HepG2 (cell line): ENCODE measurements around the gene CDIP1. TPM values are rescaled to one million over a fixed set of nuclear protein-coding genes. Genes with fewer than 3 reads are reported as not detected.

Experiments used
- ATAC-seq: fragments of 200-7000 bp; cut with Tn5 transposase; 3 replicates; pipeline ENCODE4 v1.9.1; 2020; ENCODE audit warnings: mild to moderate bottlenecking, moderate library complexity
- BruUV-seq: library from RNA; stranded (reverse); fragments of 400-500 nt; replicated peaks from 2 replicates; lab custom pipeline; 2021; lab: Mats Ljungman, UMichigan
- CTCF ChIA-PET: fragments of 300-600 bp; formaldehyde crosslinking; extraction: SDS; loops from one replicate; lab custom pipeline; 2021; ENCODE audit warnings: low total read pairs, inconsistent platforms, low intra/inter-chr PET ratio; lab: Yijun Ruan, JAX
- POLR2A ChIA-PET: fragments of 350-600 bp; sonication (Branson Sonifier 250); formaldehyde crosslinking; loops from one replicate; lab custom pipeline; 2020; ENCODE audit warnings: antibody characterized with exemption, inconsistent platforms; lab: Yijun Ruan, JAX
- DNase-seq: peaks from one replicate; pipeline ENCODE4 v3.0.0-alpha.2; 2015; ENCODE audit warnings: low spot score
- FAIRE-seq: peaks from 3 replicates; lab custom pipeline; 2011; peaks lifted over from hg19 to GRCh38; lab: Jason Lieb, UNC
- H2AFZ ChIP-seq: one replicate; pipeline ENCODE4 v1.6.1; 2011; ENCODE audit warnings: low read length, inconsistent platforms
- H3K27ac ChIP-seq: fragments of 300-600 bp; 3 replicates; pipeline ENCODE4 v1.8.0; 2011; ENCODE audit warnings: mixed run types, mild to moderate bottlenecking, mixed read lengths, low read length, inconsistent platforms; ENCODE audit not compliant: insufficient read depth; ENCODE audit errors: extremely low read length
- H3K27me3 ChIP-seq, 2 experiments: fragments of 200-600 bp in 1 of 2; 2 replicates in 1 of 2; 3 replicates in 1 of 2; pipeline versions ENCODE4 v1.6.0 to v1.8.0; 2011; ENCODE audit warnings: low read length in 2 of 2, mild to moderate bottlenecking in 2 of 2, moderate library complexity in 2 of 2, inconsistent platforms in 1 of 2; ENCODE audit not compliant: insufficient read depth in 2 of 2, control insufficient read depth in 1 of 2
- H3K36me3 ChIP-seq, 2 experiments: fragments of 200-600 bp in 1 of 2; replicated peaks in 1 of 2; 2 replicates in 1 of 2; 3 replicates in 1 of 2; pipeline versions ENCODE4 v1.5.1 to v1.8.0; 2011; ENCODE audit warnings: low read length in 2 of 2, inconsistent platforms in 1 of 2; ENCODE audit not compliant: insufficient read depth in 2 of 2, control insufficient read depth in 1 of 2
- H3K4me1 ChIP-seq: 2 replicates; pipeline ENCODE4 v1.5.1; 2012; ENCODE audit warnings: low read length, inconsistent platforms; ENCODE audit not compliant: insufficient read depth
- H3K4me2 ChIP-seq: 2 replicates; pipeline ENCODE4 v1.6.0; 2011; ENCODE audit warnings: low read depth, low read length, inconsistent platforms
- H3K4me3 ChIP-seq, 3 experiments: fragments of 200-600 bp in 1 of 3; sonication (generic), shearing (Covaris generic) in 1 of 3; replicated peaks in 1 of 3; 2 replicates each; pipeline ENCODE4 v1.5.1; 2011 to 2016; ENCODE audit warnings: low read length in 3 of 3, inconsistent platforms in 2 of 3, low read depth in 2 of 3, mild to moderate bottlenecking in 2 of 3, control low read depth in 1 of 3, mixed read lengths in 1 of 3; ENCODE audit not compliant: insufficient read depth in 1 of 3
- H3K79me2 ChIP-seq: one replicate; pipeline ENCODE4 v1.6.1; 2011; ENCODE audit warnings: low read length, inconsistent platforms; ENCODE audit not compliant: insufficient read depth
- H3K9ac ChIP-seq: 2 replicates; pipeline ENCODE4 v1.6.0; 2011; ENCODE audit warnings: mild to moderate bottlenecking, low read depth, low read length, inconsistent platforms; ENCODE audit not compliant: insufficient read depth
- H3K9me3 ChIP-seq: 2 replicates; pipeline ENCODE4 v1.5.1; 2012; ENCODE audit warnings: mild to moderate bottlenecking, low read length
- H4K20me1 ChIP-seq: 2 replicates; pipeline ENCODE4 v1.6.0; 2011; ENCODE audit warnings: inconsistent platforms, mild to moderate bottlenecking, low read length, moderate library complexity; ENCODE audit not compliant: insufficient read depth
- CC2D1A ChIP-seq: sonication (generic); formaldehyde crosslinking; IDR thresholded peaks from 2 replicates; pipeline ENCODE4 v1.8.1; 2023; ENCODE audit warnings: mild to moderate bottlenecking, missing genetic modification reagents
- FOXP1 ChIP-seq, 2 experiments: fragments of 450-650 bp in 1 of 2; IDR thresholded peaks; 2 replicates each; pipeline ENCODE4 v1.6.1; 2017 to 2018; ENCODE audit warnings: antibody characterized with exemption in 1 of 2
- RARA ChIP-seq: IDR thresholded peaks from 2 replicates; pipeline ENCODE4 v1.6.1; 2016; ENCODE audit warnings: missing genetic modification reagents, missing compliant biosample characterization
- ZNF121 ChIP-seq: sonication (generic); formaldehyde crosslinking; IDR thresholded peaks from 2 replicates; pipeline ENCODE4 v1.5.0; 2020; ENCODE audit warnings: mild to moderate bottlenecking, missing genetic modification reagents
- ZNF883 ChIP-seq: sonication (generic); formaldehyde crosslinking; IDR thresholded peaks from 2 replicates; pipeline ENCODE4 v1.5.1; 2020; ENCODE audit warnings: mild to moderate bottlenecking, missing genetic modification reagents; ENCODE audit errors: not compliant biosample characterization
- WGBS: methylation state at CpG from one replicate; pipeline ENCODE4 v1.1.6; 2017; ENCODE audit warnings: low lambda C conversion rate; 5-methylcytosine and 5-hydroxymethylcytosine counted together
- in situ Hi-C: cut with HindIII; loops from 2 replicates; pipeline ENCODE4 v1.10.0; 2017; ENCODE audit warnings: low pct_unique_long_range_greater_than_20kb; ENCODE audit not compliant: extremely low pct_ligation_motif_present
- intact Hi-C: fragments of 100-400 bp; cut with micrococcal nuclease; formaldehyde crosslinking; loops from one replicate; pipeline ENCODE4 v1.10.0; 2022; ENCODE audit not compliant: unreplicated experiment
- polyA plus RNA-seq, 8 experiments: library from polyadenylated mRNA; depleted of rRNA in 3 of 8; stranded (reverse) in 7 of 8; unstranded in 1 of 8; fragments of >200 nt; fragmentation: Illumina TruSeq in 4 of 8; extraction: Trizol in 4 of 8; gene quantifications; 2 replicates each; pipeline versions ENCODE4 v1.2.1 to v1.2.3, GENCODE V29; 2011 to 2016; ENCODE audit warnings: low read depth in 4 of 8, missing spikeins in 1 of 8, mixed read lengths in 1 of 8; ENCODE audit not compliant: insufficient read depth in 1 of 8
- total RNA-seq, 5 experiments: library from RNA; depleted of rRNA; stranded (reverse); fragments of >200 nt; fragmentation: Illumina TruSeq; extraction: Trizol; gene quantifications; 2 replicates each; pipeline ENCODE4 v1.2.3, GENCODE V29; 2016; ENCODE audit warnings: low read depth in 1 of 5
- TF ChIP-seq, protein P1 (sequence below): sonication (generic); formaldehyde crosslinking; IDR thresholded peaks from 2 replicates; pipeline ENCODE4 v1.5.0; 2020; ENCODE audit warnings: missing genetic modification reagents
- TF ChIP-seq, protein P2 (sequence below): sonication (generic); formaldehyde crosslinking; IDR thresholded peaks from 2 replicates; pipeline ENCODE4 v1.4.0; 2020; ENCODE audit warnings: missing genetic modification reagents, mild to moderate bottlenecking, borderline replicate concordance

CDIP1 gene
- total and polyA plus RNA-seq, 2 of the 13 experiments (the other 11 are each of a cell fraction or from before 2014, with no cell fraction given): 31.2 to 56.7 TPM

DNA sequence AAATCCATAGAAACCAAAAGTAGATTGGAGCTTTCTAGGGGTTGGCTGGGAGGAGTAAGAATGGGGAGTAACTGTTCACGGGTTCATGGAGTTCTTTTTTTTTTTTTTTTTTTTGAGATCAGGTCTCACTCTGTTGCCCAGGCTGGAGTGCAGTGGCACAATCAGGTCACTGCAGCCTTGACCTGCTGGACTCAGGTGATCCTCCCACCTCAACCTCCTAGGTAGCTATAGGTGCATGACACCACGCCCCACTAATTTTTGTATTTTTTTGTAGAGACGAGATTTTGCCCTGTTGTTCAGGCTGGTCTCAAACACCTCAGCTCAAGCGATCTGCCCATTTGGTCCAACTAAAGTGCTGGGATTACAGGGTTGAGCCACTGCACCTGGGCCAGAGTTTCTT is 65.7 kb downstream of the CDIP1 start (continued):
- TF ChIP-seq, protein P1, sequence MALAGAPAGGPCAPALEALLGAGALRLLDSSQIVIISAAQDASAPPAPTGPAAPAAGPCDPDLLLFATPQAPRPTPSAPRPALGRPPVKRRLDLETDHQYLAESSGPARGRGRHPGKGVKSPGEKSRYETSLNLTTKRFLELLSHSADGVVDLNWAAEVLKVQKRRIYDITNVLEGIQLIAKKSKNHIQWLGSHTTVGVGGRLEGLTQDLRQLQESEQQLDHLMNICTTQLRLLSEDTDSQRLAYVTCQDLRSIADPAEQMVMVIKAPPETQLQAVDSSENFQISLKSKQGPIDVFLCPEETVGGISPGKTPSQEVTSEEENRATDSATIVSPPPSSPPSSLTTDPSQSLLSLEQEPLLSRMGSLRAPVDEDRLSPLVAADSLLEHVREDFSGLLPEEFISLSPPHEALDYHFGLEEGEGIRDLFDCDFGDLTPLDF (CRISPR knock-in tag): no peak
- TF ChIP-seq FOXP1 (IDR thresholded peaks at IDR 0.05): no peak
- TF ChIP-seq FOXP1 (CRISPR knock-in tag; IDR thresholded peaks at IDR 0.05): peak; percentile 22; the same call in 1 of the 2 replicates
- no peak for TF ChIP-seq ZNF883 (CRISPR knock-in tag)
- TF ChIP-seq, protein P2, sequence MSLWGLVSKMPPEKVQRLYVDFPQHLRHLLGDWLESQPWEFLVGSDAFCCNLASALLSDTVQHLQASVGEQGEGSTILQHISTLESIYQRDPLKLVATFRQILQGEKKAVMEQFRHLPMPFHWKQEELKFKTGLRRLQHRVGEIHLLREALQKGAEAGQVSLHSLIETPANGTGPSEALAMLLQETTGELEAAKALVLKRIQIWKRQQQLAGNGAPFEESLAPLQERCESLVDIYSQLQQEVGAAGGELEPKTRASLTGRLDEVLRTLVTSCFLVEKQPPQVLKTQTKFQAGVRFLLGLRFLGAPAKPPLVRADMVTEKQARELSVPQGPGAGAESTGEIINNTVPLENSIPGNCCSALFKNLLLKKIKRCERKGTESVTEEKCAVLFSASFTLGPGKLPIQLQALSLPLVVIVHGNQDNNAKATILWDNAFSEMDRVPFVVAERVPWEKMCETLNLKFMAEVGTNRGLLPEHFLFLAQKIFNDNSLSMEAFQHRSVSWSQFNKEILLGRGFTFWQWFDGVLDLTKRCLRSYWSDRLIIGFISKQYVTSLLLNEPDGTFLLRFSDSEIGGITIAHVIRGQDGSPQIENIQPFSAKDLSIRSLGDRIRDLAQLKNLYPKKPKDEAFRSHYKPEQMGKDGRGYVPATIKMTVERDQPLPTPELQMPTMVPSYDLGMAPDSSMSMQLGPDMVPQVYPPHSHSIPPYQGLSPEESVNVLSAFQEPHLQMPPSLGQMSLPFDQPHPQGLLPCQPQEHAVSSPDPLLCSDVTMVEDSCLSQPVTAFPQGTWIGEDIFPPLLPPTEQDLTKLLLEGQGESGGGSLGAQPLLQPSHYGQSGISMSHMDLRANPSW (CRISPR knock-in tag): no peak
- TF ChIP-seq RARA (CRISPR knock-in tag): peak; percentile 86
- TF ChIP-seq, all 625 proteins: peak for 17

DNA sequence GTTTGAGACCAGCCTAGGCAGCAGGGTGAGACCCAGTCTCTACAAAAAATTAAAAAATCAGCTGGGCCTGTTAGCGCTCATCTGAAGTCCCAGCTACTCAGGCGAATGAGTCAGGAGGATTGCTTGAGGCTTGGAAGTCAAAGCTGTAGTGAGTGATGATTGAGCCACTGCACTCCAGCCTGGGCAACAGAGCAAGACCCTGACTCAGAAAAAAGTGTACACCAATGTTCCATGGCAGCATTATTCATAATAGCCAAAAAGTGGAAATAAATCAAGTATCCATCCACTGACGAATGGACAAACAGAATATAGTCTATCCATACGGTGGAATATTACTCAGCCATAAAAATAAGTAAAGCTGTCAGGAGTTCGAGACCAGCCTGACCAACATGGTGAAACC is 66.7 kb downstream of the CDIP1 start:
- DNase-seq: no peak
- Histone ChIP-seq H3K79me2 (peaks cover 4% of the 10 kb centered on the region), H2AFZ (no peak overlapping the region), H3K9ac (no peak overlapping the region), H3K27ac (no peak overlapping the region), H3K27me3 (no peaks in the 10 kb centered on the region), H3K4me3 (no peak overlapping the region), H3K36me3 (peaks cover 0 to 4% of the 10 kb centered on the region in 2 experiments; a peak in 1 of 5 replicates), H4K20me1 (no peaks in the 10 kb centered on the region), H3K9me3 (no peaks in the 10 kb centered on the region), H3K4me1 (peaks cover 43% of the 10 kb centered on the region), H3K4me2 (no peak overlapping the region)
- no peak for ATAC-seq
- no peak for TF ChIP-seq CC2D1A (CRISPR knock-in tag)
- TF ChIP-seq ZNF121 (CRISPR knock-in tag): peak; percentile 53; the same call in 1 of the 2 replicates
- 96% methylated on average over 5 of the region's 5 CpGs for WGBS
- FAIRE-seq: no peak
- in situ Hi-C loops (no loop called here), intact Hi-C loops (no loop called here)
- POLR2A ChIA-PET: interaction anchor here (10.7 kb wide), 1 partner anchor 11 kb away, joined by 175 read pairs; no protein-coding TSS in a partner anchor
- CTCF ChIA-PET: no interaction called here
- BruUV-seq: no TSS peak
